Thyroid gland (tissue), 4 donors: ENCODE data around the gene ADAMTS1. TPM values are rescaled to one million over a fixed set of nuclear protein-coding genes. Genes with fewer than 3 reads are reported as not detected.

Experiments used
- DNase-seq, 2 donors: peaks; one replicate each; pipeline ENCODE4 v3.0.0-alpha.2; 2019
- H3K27ac ChIP-seq, 3 donors: fragments of 200-600 bp; sonication (generic); 1 replicate in 2 of 3; 2 replicates in 1 of 3; pipeline ENCODE4 v1.5.1; 2016 to 2019; ENCODE audit warnings: mild to moderate bottlenecking in 1 of 3, moderate library complexity in 1 of 3
- H3K27me3 ChIP-seq: fragments of 200-600 bp; sonication (generic); one replicate; pipeline ENCODE4 v1.5.1; 2019
- H3K36me3 ChIP-seq, 2 donors: fragments of 200-600 bp; sonication (generic); one replicate each; pipeline ENCODE4 v1.5.1; 2016 to 2019
- H3K4me1 ChIP-seq, 2 donors: fragments of 200-600 bp; sonication (generic); one replicate each; pipeline ENCODE4 v1.5.1; 2017 to 2019
- H3K4me3 ChIP-seq, 3 donors: fragments of 200-600 bp; sonication (generic); replicated peaks in 1 of 3; 1 replicate in 2 of 3; 2 replicates in 1 of 3; pipeline ENCODE4 v1.5.1; 2016; ENCODE audit warnings: mild to moderate bottlenecking in 1 of 3
- H3K9me3 ChIP-seq: fragments of 200-600 bp; sonication (generic); one replicate; pipeline ENCODE4 v1.5.1; 2017
- CTCF ChIP-seq, 6 experiments: fragments of 200-600 bp in 3 of 6; fragments of 450-650 bp in 3 of 6; sonication (generic) in 3 of 6; IDR thresholded peaks; one replicate each; pipeline ENCODE4 v1.5.1; 2016 to 2019; ENCODE audit warnings: antibody characterized with exemption in 6 of 6, mild to moderate bottlenecking in 2 of 6, inconsistent platforms in 1 of 6, moderate library complexity in 1 of 6
- POLR2A ChIP-seq, 2 donors: fragments of 450-650 bp; IDR thresholded peaks; one replicate each; pipeline ENCODE4 v1.6.1; 2017; ENCODE audit warnings: antibody characterized with exemption in 2 of 2, mild to moderate bottlenecking in 2 of 2, moderate library complexity in 1 of 2
- WGBS, 2 donors: methylation state at CpG; one replicate each; pipeline ENCODE4 v1.1.5; 2017; 5-methylcytosine and 5-hydroxymethylcytosine counted together
- intact Hi-C: fragments of 100-400 bp; cut with DNase I; formaldehyde crosslinking; loops from one replicate; pipeline ENCODE4 v1.15.1; 2023
- total RNA-seq, 4 donors: library from RNA; depleted of rRNA; stranded (reverse); fragments of >200 nt; gene quantifications; one replicate each; pipeline ENCODE4 v1.2.3, GENCODE V29; 2016

The ADAMTS1 gene
- total RNA-seq, 4 donors from 2014 or later: 43.4 to 86.5 (median 56.3) TPM

GRCh38 chr21:26811482-26811881 is 33.7 kb downstream of the ADAMTS1 start:
- Histone ChIP-seq H3K27me3 (no peaks in the 10 kb centered on the region), H3K9me3 (no peaks in the 10 kb centered on the region), H3K27ac (no peak overlapping the region), H3K4me3 (no peak overlapping the region), H3K4me1 (no peaks in the 10 kb centered on the region), H3K36me3 (no peaks in the 10 kb centered on the region)
- TF ChIP-seq POLR2A (IDR thresholded peaks at IDR 0.05): no peak
- TF ChIP-seq CTCF (IDR thresholded peaks at IDR 0.05): no peak
- no peak for DNase-seq
- intact Hi-C loops: no loop called here
- WGBS, 2 donors: 87 to 93% methylated on average over 2 of the region's 2 CpGs

- Histone ChIP-seq H3K27ac (no peak overlapping the region), H3K4me1 (no peaks in the 10 kb centered on the region), H3K27me3 (no peaks in the 10 kb centered on the region), H3K4me3 (no peak overlapping the region), H3K36me3 (no peaks in the 10 kb centered on the region), H3K9me3 (no peaks in the 10 kb centered on the region)
- WGBS, 2 donors: 46 to 66% methylated on average over 2 of the region's 2 CpGs
- DNase-seq: no peak
- intact Hi-C loops: no loop called here
- TF ChIP-seq CTCF (IDR thresholded peaks at IDR 0.05): no peak
- no peak for TF ChIP-seq POLR2A (IDR thresholded peaks at IDR 0.05)
Measured at GRCh38 chr21:26810676-26811415, 34.4 kb downstream of the ADAMTS1 start.

GRCh38 chr21:26810266-26810665 is 34.9 kb downstream of the ADAMTS1 start:
- H3K36me3 ChIP-seq: no peaks in the 10 kb centered on the region
- no peaks in the 10 kb centered on the region for H3K27me3 ChIP-seq
- no peaks in the 10 kb centered on the region for H3K9me3 ChIP-seq
- 81 to 90% methylated on average over 5 of the region's 5 CpGs for WGBS, 2 donors
- H3K4me3 ChIP-seq: no peak overlapping the region
- no peak for TF ChIP-seq POLR2A (IDR thresholded peaks at IDR 0.05)
- TF ChIP-seq CTCF (IDR thresholded peaks at IDR 0.05): no peak
- intact Hi-C loops: no loop called here
- no peak overlapping the region for H3K27ac ChIP-seq
- no peak for DNase-seq
- H3K4me1 ChIP-seq: no peaks in the 10 kb centered on the region

- 92 to 93% methylated on average over 4 of the region's 4 CpGs for WGBS, 2 donors
- no peak for DNase-seq
- Histone ChIP-seq H3K9me3 (no peaks in the 10 kb centered on the region), H3K4me1 (no peaks in the 10 kb centered on the region), H3K27ac (no peak overlapping the region), H3K36me3 (no peaks in the 10 kb centered on the region), H3K4me3 (no peak overlapping the region), H3K27me3 (no peaks in the 10 kb centered on the region)
- no peak for TF ChIP-seq POLR2A (IDR thresholded peaks at IDR 0.05)
- TF ChIP-seq CTCF (IDR thresholded peaks at IDR 0.05): no peak
- intact Hi-C loops: no loop called here
Measured at GRCh38 chr21:26809745-26810144, 35.5 kb downstream of the ADAMTS1 start.

- no peak for TF ChIP-seq POLR2A (IDR thresholded peaks at IDR 0.05)
- TF ChIP-seq CTCF (IDR thresholded peaks at IDR 0.05): no peak
- Histone ChIP-seq H3K4me3 (no peak overlapping the region), H3K27me3 (no peaks in the 10 kb centered on the region), H3K9me3 (no peaks in the 10 kb centered on the region), H3K27ac (no peak overlapping the region), H3K4me1 (no peaks in the 10 kb centered on the region), H3K36me3 (no peaks in the 10 kb centered on the region)
- intact Hi-C loops: no loop called here
- WGBS, 2 donors: 81 to 88% methylated on average over 5 of the region's 5 CpGs
- DNase-seq: no peak
Measured at GRCh38 chr21:26806801-26807295, 38.4 kb downstream of the ADAMTS1 start.
